Left lung (tissue), 10 donors: ENCODE measurements around the gene B4GALNT1. TPM values are rescaled to one million over a fixed set of nuclear protein-coding genes. Genes with fewer than 3 reads are reported as not detected.
A peak's percentile ranks its signal among the peaks of the same experiment; 100 is the strongest.
"Not testable (repeated sequence)": the region's sequence is repeated elsewhere in the genome, so short reads cannot be mapped to it uniquely, and the experiment has no call there.

Experiments used
- ATAC-seq: fragments of 200-7000 bp; cut with Tn5 transposase; one replicate; pipeline ENCODE4 v1.9.1; 2020; ENCODE audit warnings: moderate library complexity
- DNase-seq, 4 donors: peaks; one replicate each; pipeline ENCODE4 v3.0.0-alpha.2; 2013 to 2020
- H3K27ac ChIP-seq, 2 donors: fragments of 200-600 bp; sonication (generic) in 1 of 2; one replicate each; pipeline versions ENCODE4 v1.5.0 to v1.8.0; 2020 to 2021
- H3K27me3 ChIP-seq, 2 donors: fragments of 200-600 bp; sonication (generic) in 1 of 2; one replicate each; pipeline versions ENCODE4 v1.5.0 to v1.8.0; 2020 to 2021
- H3K36me3 ChIP-seq, 2 donors: fragments of 200-600 bp; sonication (generic) in 1 of 2; one replicate each; pipeline versions ENCODE4 v1.5.0 to v1.8.0; 2020 to 2021
- H3K4me1 ChIP-seq, 2 donors: fragments of 200-600 bp; one replicate each; pipeline ENCODE4 v1.8.0; 2021
- H3K4me3 ChIP-seq, 2 donors: fragments of 200-600 bp; sonication (generic) in 1 of 2; one replicate each; pipeline versions ENCODE4 v1.5.0 to v1.8.0; 2020 to 2021; ENCODE audit warnings: mild to moderate bottlenecking in 1 of 2
- H3K9me3 ChIP-seq, 2 donors: fragments of 200-600 bp; sonication (generic) in 1 of 2; one replicate each; pipeline versions ENCODE4 v1.5.0 to v1.8.0; 2020 to 2021
- intact Hi-C, 2 donors: fragments of 100-400 bp; cut with DNase I; formaldehyde crosslinking; loops; one replicate each; pipeline versions ENCODE4 v1.11.2 to v1.14.2; 2022
- polyA plus RNA-seq, 6 donors: library from polyadenylated mRNA; unstranded; fragments of 120-200 nt; gene quantifications; one replicate each; pipeline ENCODE4 v1.2.1, GENCODE V29; 2013; ENCODE audit not compliant: insufficient read length in 6 of 6
- total RNA-seq, 2 donors: library from RNA; stranded (reverse); fragmentation: NEBNext Ultra II Directional; extraction: Animal tissue kit (Norgen Biotek cat#: 25700); gene quantifications; one replicate each; pipeline ENCODE4 v1.2.1, GENCODE V29; 2021
- TF ChIP-seq, protein P1 (sequence below), 2 donors: fragments of 200-600 bp; sonication (generic) in 1 of 2; IDR thresholded peaks; one replicate each; pipeline versions ENCODE4 v1.5.0 to v1.8.0; 2021; ENCODE audit warnings: antibody characterized with exemption in 2 of 2
- donor health status: DM: no; HTN: yes; CAD: no.
- donor health status: DM: no; HTN: no; CAD: no.

Gene B4GALNT1
- total and polyA plus RNA-seq, 8 donors, result 0.78 to 3.8 (median 1.4) TPM

DNA sequence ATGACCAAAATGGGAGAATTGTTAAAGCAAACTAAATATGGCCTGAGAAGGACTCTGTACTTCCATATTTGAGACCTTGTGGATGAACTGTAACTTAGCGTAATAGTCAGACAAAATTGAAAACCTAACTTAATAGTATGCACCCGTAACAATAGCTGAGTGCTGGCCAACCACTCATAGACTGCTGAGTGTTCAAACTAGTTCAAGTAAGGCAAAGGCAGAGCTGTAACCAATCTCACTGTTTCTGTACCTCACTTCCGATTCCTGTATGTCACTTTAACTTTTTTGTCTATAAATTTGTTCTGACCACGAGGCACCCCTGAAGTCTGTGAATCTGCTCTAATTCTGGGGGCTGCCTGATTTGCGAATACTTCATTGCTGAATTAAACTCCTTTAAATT is 33.9 kb upstream of the B4GALNT1 start:
- intact Hi-C loops, result no loop called here

DNA sequence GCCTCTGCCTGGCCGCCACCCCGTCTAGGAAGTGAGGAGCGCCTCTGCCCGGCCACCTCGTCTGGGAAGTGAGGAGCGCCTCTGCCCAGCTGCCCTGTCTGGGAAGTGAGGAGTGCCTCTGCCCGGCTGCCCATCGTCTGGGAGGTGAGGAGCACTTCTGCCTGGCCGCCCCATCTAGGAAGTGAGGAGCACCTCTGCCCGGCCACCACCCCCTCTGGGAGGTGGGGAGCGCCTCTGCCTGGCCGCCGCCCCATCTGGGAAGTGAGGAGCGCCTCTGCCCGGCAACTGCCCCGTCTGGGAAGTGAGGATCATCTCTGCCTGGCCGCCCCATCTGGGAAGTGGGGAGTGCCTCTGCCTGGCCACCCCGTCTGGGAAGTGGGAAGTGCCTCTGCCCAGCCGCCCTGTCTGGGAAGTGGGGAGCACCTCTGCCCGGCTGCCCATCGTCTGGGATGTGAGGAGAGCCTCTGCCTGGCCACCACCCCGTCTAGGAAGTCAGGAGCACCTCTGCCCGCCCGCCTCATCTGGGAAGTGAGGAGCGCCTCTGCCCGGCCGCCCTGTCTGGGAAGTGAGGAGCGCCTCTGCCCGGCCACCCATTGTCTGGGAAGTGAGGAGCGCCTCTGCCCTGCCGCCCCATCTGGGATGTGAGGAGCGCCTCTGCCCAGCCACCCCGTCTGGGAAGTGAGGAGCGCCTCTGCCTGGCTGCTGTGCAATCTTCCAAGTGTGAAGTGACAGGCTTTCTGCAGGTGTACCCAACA is 32.2 kb upstream of the B4GALNT1 start:
- intact Hi-C loops, H3K27ac ChIP-seq, H3K9me3 ChIP-seq, H3K4me3 ChIP-seq, ATAC-seq, H3K36me3 ChIP-seq, H3K27me3 ChIP-seq, H3K4me1 ChIP-seq: not testable (repeated sequence)
- peak in 1 of 4 donors; percentile 74 for DNase-seq

More for the DNA sequence above, 33.9 kb upstream of the B4GALNT1 start:
- DNase-seq (no peak), ATAC-seq (no peak)
- peaks cover 0 to 5% of the 10 kb centered on the region in 2 donors for H3K27me3 ChIP-seq
- TF ChIP-seq, protein P1, sequence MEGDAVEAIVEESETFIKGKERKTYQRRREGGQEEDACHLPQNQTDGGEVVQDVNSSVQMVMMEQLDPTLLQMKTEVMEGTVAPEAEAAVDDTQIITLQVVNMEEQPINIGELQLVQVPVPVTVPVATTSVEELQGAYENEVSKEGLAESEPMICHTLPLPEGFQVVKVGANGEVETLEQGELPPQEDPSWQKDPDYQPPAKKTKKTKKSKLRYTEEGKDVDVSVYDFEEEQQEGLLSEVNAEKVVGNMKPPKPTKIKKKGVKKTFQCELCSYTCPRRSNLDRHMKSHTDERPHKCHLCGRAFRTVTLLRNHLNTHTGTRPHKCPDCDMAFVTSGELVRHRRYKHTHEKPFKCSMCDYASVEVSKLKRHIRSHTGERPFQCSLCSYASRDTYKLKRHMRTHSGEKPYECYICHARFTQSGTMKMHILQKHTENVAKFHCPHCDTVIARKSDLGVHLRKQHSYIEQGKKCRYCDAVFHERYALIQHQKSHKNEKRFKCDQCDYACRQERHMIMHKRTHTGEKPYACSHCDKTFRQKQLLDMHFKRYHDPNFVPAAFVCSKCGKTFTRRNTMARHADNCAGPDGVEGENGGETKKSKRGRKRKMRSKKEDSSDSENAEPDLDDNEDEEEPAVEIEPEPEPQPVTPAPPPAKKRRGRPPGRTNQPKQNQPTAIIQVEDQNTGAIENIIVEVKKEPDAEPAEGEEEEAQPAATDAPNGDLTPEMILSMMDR (IDR thresholded peaks at IDR 0.05), result no peak
- H3K36me3 ChIP-seq, result no peaks in the 10 kb centered on the region
- no peak overlapping the region for H3K4me3 ChIP-seq
- no peaks in the 10 kb centered on the region for H3K4me1 ChIP-seq
- no peaks in the 10 kb centered on the region for H3K9me3 ChIP-seq
- no peak overlapping the region for H3K27ac ChIP-seq

DNA sequence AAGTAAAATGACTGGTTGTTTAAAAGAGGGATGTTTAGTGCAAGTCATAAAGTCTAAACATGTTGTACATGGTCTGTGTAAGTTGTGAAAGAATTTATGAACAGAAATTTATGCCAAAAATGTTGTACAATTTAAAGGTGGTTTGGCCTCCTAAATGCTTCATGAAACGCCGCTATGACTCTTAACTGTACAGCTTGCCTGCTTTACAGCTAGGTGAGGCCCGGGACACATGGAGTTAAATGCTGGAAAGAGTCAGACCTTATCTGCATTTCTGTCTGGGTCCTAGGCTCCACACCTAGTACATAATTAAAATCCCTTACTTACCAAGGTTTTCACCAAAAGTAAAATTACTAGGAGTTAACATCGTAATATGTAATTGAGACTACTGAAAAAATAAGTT is 28.4 kb upstream of the B4GALNT1 start:
- TF ChIP-seq, protein P1 (IDR thresholded peaks at IDR 0.05), result no peak
- H3K4me3 ChIP-seq, result no peak overlapping the region
- intact Hi-C loops, result no loop called here
- H3K36me3 ChIP-seq, result no peaks in the 10 kb centered on the region
- no peak overlapping the region for H3K27ac ChIP-seq
- ATAC-seq (no peak), DNase-seq (no peak)
- H3K4me1 ChIP-seq, result no peaks in the 10 kb centered on the region
- H3K27me3 ChIP-seq, result no peaks in the 10 kb centered on the region
- H3K9me3 ChIP-seq, result no peaks in the 10 kb centered on the region

DNA sequence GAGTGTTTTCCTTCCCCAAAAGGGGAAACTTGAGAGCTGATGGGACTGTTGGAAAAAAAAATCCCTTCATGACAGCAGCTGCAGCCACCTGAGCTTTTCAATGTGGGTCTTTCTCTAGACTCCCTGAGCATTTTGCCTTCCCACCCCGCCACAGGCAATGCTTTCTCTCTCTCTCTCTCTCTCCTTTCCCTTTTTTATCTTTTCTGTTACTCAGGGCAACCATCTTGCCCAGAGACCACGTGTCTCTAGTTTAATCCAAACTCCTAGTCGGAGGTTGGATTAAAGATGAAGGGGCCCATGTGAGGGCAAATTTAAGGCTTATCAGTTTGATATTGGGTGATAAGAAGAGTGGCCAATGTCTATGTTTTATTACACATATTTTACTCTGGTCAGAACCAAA is 25.9 kb upstream of the B4GALNT1 start:
- no peak for DNase-seq
- Histone ChIP-seq H3K27ac (no peak overlapping the region), H3K4me3 (no peak overlapping the region), H3K4me1 (no peaks in the 10 kb centered on the region), H3K36me3 (no peaks in the 10 kb centered on the region), H3K9me3 (peaks cover 0 to 3% of the 10 kb centered on the region in 2 donors), H3K27me3 (no peaks in the 10 kb centered on the region)
- TF ChIP-seq, protein P1 (IDR thresholded peaks at IDR 0.05), result no peak
- no peak for ATAC-seq
- intact Hi-C loops, result no loop called here

DNA sequence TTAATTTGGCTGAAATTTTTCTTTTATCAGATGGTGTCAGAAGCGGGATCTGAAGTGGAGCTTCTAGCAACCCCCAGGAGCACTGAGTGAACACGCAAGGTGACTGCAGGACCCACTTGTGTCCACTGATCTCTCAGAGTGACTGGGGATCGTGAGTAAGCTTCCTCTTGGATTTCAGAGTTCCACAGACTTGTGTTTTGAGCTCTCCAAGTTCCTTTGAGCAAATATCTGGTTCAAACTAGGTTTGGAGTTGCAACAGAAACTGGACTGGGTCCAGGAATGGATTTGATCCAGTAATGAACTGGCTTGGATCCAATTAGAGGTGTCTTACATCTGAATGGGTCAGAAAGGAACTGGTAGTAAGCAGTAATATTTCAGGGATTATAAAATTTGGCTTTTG is 24.7 kb upstream of the B4GALNT1 start:
- H3K36me3 ChIP-seq, result no peaks in the 10 kb centered on the region
- TF ChIP-seq, protein P1 (IDR thresholded peaks at IDR 0.05), result no peak
- peak in 2 of 4 donors; percentile 23 to 59 for DNase-seq
- no peaks in the 10 kb centered on the region for H3K4me1 ChIP-seq
- H3K4me3 ChIP-seq, result no peak overlapping the region
- H3K27me3 ChIP-seq, result no peaks in the 10 kb centered on the region
- no peak overlapping the region for H3K27ac ChIP-seq
- peak; percentile 77 for ATAC-seq
- H3K9me3 ChIP-seq, result peaks cover 0 to 6% of the 10 kb centered on the region in 2 donors
- intact Hi-C loops, result no loop called here

DNA sequence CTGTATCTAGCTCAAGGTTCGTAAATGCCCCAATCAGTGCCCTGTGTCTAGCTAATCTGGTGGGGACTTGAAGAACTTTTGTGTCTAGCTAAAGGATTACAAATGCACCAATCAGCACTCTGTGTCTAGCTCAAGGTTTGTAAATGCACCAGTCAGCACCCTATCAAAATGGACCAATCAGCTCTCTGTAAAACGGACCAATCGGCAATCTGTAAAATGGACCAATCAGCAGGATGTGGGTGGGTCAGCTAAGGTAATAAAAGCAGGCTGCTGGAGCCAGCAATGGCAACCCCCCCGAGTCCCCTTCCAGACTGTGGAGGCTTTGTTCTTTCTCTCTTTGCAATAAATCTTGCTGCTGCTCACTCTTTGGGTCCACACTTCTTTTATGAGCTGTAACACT is 23.4 kb upstream of the B4GALNT1 start:
- H3K36me3 ChIP-seq, H3K4me1 ChIP-seq, intact Hi-C loops, DNase-seq, H3K27ac ChIP-seq, H3K9me3 ChIP-seq, ATAC-seq, H3K27me3 ChIP-seq, H3K4me3 ChIP-seq: not testable (repeated sequence)
